ENCODE results near the gene TRANK1.
"Not testable (repeated sequence)": the region's sequence is repeated elsewhere in the genome, so short reads cannot be mapped to it uniquely, and the experiment has no call there.

GRCh38 chr3:36904065-36904464, 40.8 kb downstream of the TRANK1 start:
- not testable (repeated sequence) for TF ChIP-seq EZH2phosphoT487 (IDR thresholded peaks at IDR 0.05; ENCODE audit: borderline replicate concordance, low read length); EZH2 (IDR thresholded peaks at IDR 0.05; ENCODE audit: low read length, unreplicated experiment)
